Heart right ventricle (tissue), 16 donors: ENCODE results near the gene PRTN3. TPM values are rescaled to one million over a fixed set of nuclear protein-coding genes. Genes with fewer than 3 reads are reported as not detected.

Source experiments
- ATAC-seq, 8 donors: fragments of 200-7000 bp; cut with Tn5 transposase; one replicate each; pipeline ENCODE4 v1.9.1; 2020; ENCODE audit warnings: mild to moderate bottlenecking in 8 of 8, moderate library complexity in 8 of 8, moderate number of reproducible peaks in 1 of 8
- DNase-seq, 2 donors: peaks; one replicate each; pipeline ENCODE4 v3.0.0-alpha.2; 2020
- H3K27ac ChIP-seq, 10 donors: fragments of 200-600 bp; sonication (generic) in 2 of 10; one replicate each; pipeline versions ENCODE4 v1.5.0 to v1.8.0; 2020 to 2022; ENCODE audit warnings: mild to moderate bottlenecking in 3 of 10
- H3K27me3 ChIP-seq, 7 donors: fragments of 200-600 bp; one replicate each; pipeline ENCODE4 v1.8.0; 2021 to 2022; ENCODE audit warnings: mild to moderate bottlenecking in 2 of 7
- H3K36me3 ChIP-seq, 9 donors: fragments of 200-600 bp; sonication (generic) in 1 of 9; one replicate each; pipeline versions ENCODE4 v1.5.0 to v1.8.0; 2020 to 2022; ENCODE audit warnings: mild to moderate bottlenecking in 2 of 9
- H3K4me1 ChIP-seq, 9 donors: fragments of 200-600 bp; sonication (generic) in 1 of 9; one replicate each; pipeline versions ENCODE4 v1.5.0 to v1.8.0; 2020 to 2022; ENCODE audit warnings: mild to moderate bottlenecking in 4 of 9
- H3K4me3 ChIP-seq, 10 donors: fragments of 200-600 bp; sonication (generic) in 2 of 10; one replicate each; pipeline versions ENCODE4 v1.5.0 to v1.8.0; 2020 to 2022; ENCODE audit warnings: mild to moderate bottlenecking in 7 of 10, moderate library complexity in 2 of 10
- H3K9me3 ChIP-seq, 11 donors: fragments of 200-600 bp in 10 of 11; sonication (generic) in 2 of 11; one replicate each; pipeline versions ENCODE4 v1.5.0 to v1.8.0; 2013 to 2022; ENCODE audit warnings: mild to moderate bottlenecking in 2 of 11, control low read depth in 1 of 11, moderate library complexity in 1 of 11
- CTCF ChIP-seq, 9 donors: fragments of 200-600 bp; sonication (generic) in 2 of 9; IDR thresholded peaks; one replicate each; pipeline versions ENCODE4 v1.5.0 to v1.8.0; 2021 to 2022; ENCODE audit warnings: antibody characterized with exemption in 9 of 9, mild to moderate bottlenecking in 5 of 9, moderate library complexity in 1 of 9
- WGBS, 2 donors: extraction: QIAGEN DNeasy Blood & Tissue Kit; methylation state at CpG; one replicate each; pipeline ENCODE4 v1.1.7; 2013; ENCODE audit warnings: inconsistent platforms in 1 of 2; 5-methylcytosine and 5-hydroxymethylcytosine counted together
- intact Hi-C, 10 donors: fragments of 100-400 bp; cut with DNase I; formaldehyde crosslinking; loops; one replicate each; pipeline versions ENCODE4 v1.11.1 to v1.14.2; 2022
- polyA plus RNA-seq, 2 donors: library from polyadenylated mRNA; stranded (reverse); fragments of 200-250 nt; gene quantifications; one replicate each; pipeline ENCODE4 v1.2.3, GENCODE V29; 2013
- total RNA-seq, 10 donors: library from RNA; stranded (reverse); fragmentation: NEBNext Ultra II Directional in 3 of 10; extraction: Animal tissue kit (Norgen Biotek cat#: 25700) in 3 of 10; gene quantifications; one replicate each; pipeline versions ENCODE4 v1.2.1 to v1.2.4, GENCODE V29; 2021 to 2023
- donor health status: Arrhythmogenic right ventricular cardiomyopathy.
- donor health status: ischemic (EF 13 %, LVEDD 7.1; RV severe dilation, severe dysfunction).
- donor health status: healthy with polysubstance abuse.
- donor health status: DM: no; HTN: yes; CAD: no.
- donor health status: DM: no; HTN: no; CAD: no.
- donor health status: ischemic (EF 25% LVEDD 6.9; RV normal size, moderate dysfunction).
- donor health status: ischemic (EF 25% LVEDD 5.7; RV mildly dilated, moderate dysfunction).
- donor health status: healthy.
- donor health status: DM: yes; HTN: yes; CAD: no.
- donor health status: Ischemic cardiomyopathy.
- donor health status: ischemic (EF 35%, LVEDD 5.7; RV mildly dilated, moderate dysfunction).
- donor health status: nonischemic (EF 11% LVEDD 7.7; RV severe dilation, severe dysfunction).
- donor health status: DM: yes; HTN: yes; CAD: no.
- donor health status: PGD.
- donor health status: ischemic (EF 29% LVEDD 5.4; RV normal size, mild dysfunction).
- donor health status: nonischemic (EF 23%, LVEDD 6.1; RV moderate dilation, normal function).

The PRTN3 gene
- total and polyA plus RNA-seq, 12 donors = 0.12 TPM; not detected in 11

GRCh38 chr19:796692-797527 lies 43.9 kb upstream of the PRTN3 start, which contains the start of gene PTBP1:
TSS of gene PTBP1 (plus strand) at chr19:797452. CDS start at chr19:797498, 46 bp downstream.
- ATAC-seq (peak; percentile 87 to 95 (median 92)), DNase-seq (peak; percentile 99 to 100)
- H3K4me1 ChIP-seq = peaks cover 30 to 57% (median 54%) of the 10 kb centered on the region in 9 donors
- peaks cover 0 to 38% (median 0%) of the 10 kb centered on the region in 9 donors for H3K36me3 ChIP-seq
- peak within 1 kb of the TSS; percentile 90 to 100 (median 98) for H3K27ac ChIP-seq
- H3K27me3 ChIP-seq = no peaks in the 10 kb centered on the region
- 0 to 1% methylated on average over 81 to 83 of the region's 83 CpGs for WGBS, 2 donors
- peak within 1 kb of the TSS; percentile 61 to 95 (median 86) for H3K4me3 ChIP-seq
- H3K9me3 ChIP-seq = no peaks in the 10 kb centered on the region
- intact Hi-C loops = loop anchor here in 2 of 10 donors (2.0 to 10.0 kb wide), 3 partner anchors 14 to 290 kb away; partner anchors contain the start of genes CFD (in 1 of the 2), ELANE (in 1 of the 2) and TPGS1 (in 1 of the 2)
- TF ChIP-seq CTCF (IDR thresholded peaks at IDR 0.05) = peak in 7 of 9 donors; percentile 14 to 48 (median 29)

- Histone ChIP-seq H3K4me1 (peaks cover 35 to 57% (median 56%) of the 10 kb centered on the region in 9 donors), H3K4me3 (peak overlapping the region; percentile 61 to 95 (median 86)), H3K27me3 (no peaks in the 10 kb centered on the region), H3K27ac (peak overlapping the region; percentile 90 to 100 (median 98)), H3K9me3 (no peaks in the 10 kb centered on the region), H3K36me3 (peaks cover 0 to 46% (median 0%) of the 10 kb centered on the region in 9 donors)
- 0 to 1% methylated on average over 86 to 109 of the region's 129 CpGs for WGBS, 2 donors
- peak; percentile 92 to 93 for DNase-seq
- ATAC-seq = peak; percentile 1 to 45 (median 22)
- intact Hi-C loops = loop anchor here in 2 of 10 donors (2.0 to 10.0 kb wide), 3 partner anchors 15 to 290 kb away; partner anchors contain the start of genes CFD (in 1 of the 2), ELANE (in 1 of the 2) and TPGS1 (in 1 of the 2)
- TF ChIP-seq CTCF (IDR thresholded peaks at IDR 0.05) = peak in 1 of 9 donors; percentile 1
Measured at GRCh38 chr19:797528-798414, 43.0 kb upstream of the PRTN3 start.

- intact Hi-C loops = loop anchor here in 2 of 10 donors (5.0 to 10.0 kb wide), 2 partner anchors 56 to 291 kb away; partner anchors contain the start of genes CFD (in 1 of the 2), ELANE (in 1 of the 2) and TPGS1 (in 1 of the 2)
- Histone ChIP-seq H3K4me3 (peak overlapping the region; percentile 61 to 95 (median 86)), H3K4me1 (peaks cover 42 to 65% (median 62%) of the 10 kb centered on the region in 9 donors), H3K27me3 (no peaks in the 10 kb centered on the region), H3K27ac (peak overlapping the region; percentile 90 to 100 (median 98)), H3K9me3 (no peaks in the 10 kb centered on the region), H3K36me3 (peaks cover 0 to 54% (median 0%) of the 10 kb centered on the region in 9 donors)
- WGBS, 2 donors = 1% methylated on average over 44 of the region's 44 CpGs
- DNase-seq (no peak), ATAC-seq (no peak)
- no peak for TF ChIP-seq CTCF (IDR thresholded peaks at IDR 0.05)
Measured at GRCh38 chr19:798415-799075, 42.3 kb upstream of the PRTN3 start.
